ENCODE results near the gene ATP6V1G1. TPM values are rescaled to one million over a fixed set of nuclear protein-coding genes. Genes with fewer than 3 reads are reported as not detected.

ATP6V1G1 gene

GRCh38 chr9:114641967-114642366 lies 54.4 kb downstream of the ATP6V1G1 start:
- no CpG with 5 or more reads among the region's 1 CpG for WGBS, 2 donors (ENCODE audit: extremely low coverage in 2 of 2, insufficient read length in 2 of 2, insufficient replicate concordance in 1 of 2)
- H4K8ac ChIP-seq (ENCODE audit: low read depth, low read length) = no peak overlapping the region

GRCh38 chr9:114643001-114643400 lies 55.4 kb downstream of the ATP6V1G1 start:
- Histone ChIP-seq H3K18ac (ENCODE audit: low read length) (no peak overlapping the region), H3K36me3 (replicated peaks in 1 of 2; ENCODE audit: control insufficient read depth in 2 of 2, insufficient read depth in 2 of 2, low read length in 2 of 2) (peaks cover 0 to 29% of the 10 kb centered on the region in 2 donors), H3K79me1 (ENCODE audit: low read depth, low read length) (no peaks in the 10 kb centered on the region), H2AFZ (ENCODE audit: low read length) (no peak overlapping the region), H3K4me3 (ENCODE audit: low read length in 2 of 2) (peak overlapping the region in 1 of 2 donors; percentile 12), H4K91ac (ENCODE audit: low read depth, low read length, poor library complexity) (no peak overlapping the region), H2BK5ac (ENCODE audit: low read length) (no peak overlapping the region), H2BK120ac (ENCODE audit: low read depth, low read length) (no peak overlapping the region), H3K27ac (replicated peaks; ENCODE audit: low read length) (no peak overlapping the region), H2BK12ac (ENCODE audit: low read length) (no peak overlapping the region), H3K14ac (ENCODE audit: low read length) (no peak overlapping the region), H3K23ac (ENCODE audit: low read depth, low read length, poor library complexity) (peak overlapping the region; percentile 70), H3K4ac (ENCODE audit: low read length) (peak overlapping the region; percentile 24), H2BK15ac (ENCODE audit: low read length) (no peak overlapping the region), H3K27me3 (ENCODE audit: control insufficient read depth in 3 of 3, insufficient read depth in 3 of 3, low read depth in 1 of 3, low read length in 3 of 3) (no peaks in the 10 kb centered on the region), H3K9ac (ENCODE audit: low read depth, low read length, poor library complexity) (no peak overlapping the region), H3K4me2 (ENCODE audit: insufficient read depth, low read length, poor library complexity, severe bottlenecking) (no peak overlapping the region), H3K9me3 (replicated peaks in 1 of 2; ENCODE audit: control insufficient read depth in 2 of 2, insufficient read depth in 1 of 2, low read depth in 1 of 2, low read length in 2 of 2) (no peaks in the 10 kb centered on the region), H2AK5ac (ENCODE audit: low read depth, low read length) (peak overlapping the region; percentile 27), H4K8ac (ENCODE audit: low read depth, low read length) (no peak overlapping the region), H3K4me1 (ENCODE audit: control insufficient read depth in 2 of 2, insufficient read depth in 1 of 2, low read depth in 1 of 2, low read length in 2 of 2) (peaks cover 2 to 4% of the 10 kb centered on the region in 2 donors)
- no peak for DNase-seq (ENCODE audit: low spot score)
- WGBS, 2 donors (ENCODE audit: extremely low coverage in 2 of 2, insufficient read length in 2 of 2, insufficient replicate concordance in 1 of 2) = no CpG with 5 or more reads among the region's 8 CpGs

More at GRCh38 chr9:114641967-114642366, 54.4 kb downstream of the ATP6V1G1 start:
- H2BK5ac ChIP-seq (ENCODE audit: low read length) = no peak overlapping the region
- H3K4ac ChIP-seq (ENCODE audit: low read length) = no peak overlapping the region
- DNase-seq (ENCODE audit: low spot score) = no peak
- peaks cover 2 to 4% of the 10 kb centered on the region in 2 donors for H3K4me1 ChIP-seq (ENCODE audit: control insufficient read depth in 2 of 2, insufficient read depth in 1 of 2, low read depth in 1 of 2, low read length in 2 of 2)
- H2BK12ac ChIP-seq (ENCODE audit: low read length) = no peak overlapping the region
- H3K36me3 ChIP-seq (replicated peaks in 1 of 2; ENCODE audit: control insufficient read depth in 2 of 2, insufficient read depth in 2 of 2, low read length in 2 of 2) = peaks cover 0 to 29% of the 10 kb centered on the region in 2 donors
- no peak overlapping the region for H3K9ac ChIP-seq (ENCODE audit: low read depth, low read length, poor library complexity)
- no peaks in the 10 kb centered on the region for H3K9me3 ChIP-seq (replicated peaks in 1 of 2; ENCODE audit: control insufficient read depth in 2 of 2, insufficient read depth in 1 of 2, low read depth in 1 of 2, low read length in 2 of 2)
- no peak overlapping the region for H3K23ac ChIP-seq (ENCODE audit: low read depth, low read length, poor library complexity)
- H2AFZ ChIP-seq (ENCODE audit: low read length) = no peak overlapping the region
- H4K91ac ChIP-seq (ENCODE audit: low read depth, low read length, poor library complexity) = no peak overlapping the region
- H3K4me3 ChIP-seq (ENCODE audit: low read length in 2 of 2) = no peak overlapping the region
- H3K14ac ChIP-seq (ENCODE audit: low read length) = no peak overlapping the region
- no peaks in the 10 kb centered on the region for H3K27me3 ChIP-seq (ENCODE audit: control insufficient read depth in 3 of 3, insufficient read depth in 3 of 3, low read depth in 1 of 3, low read length in 3 of 3)
- H3K79me1 ChIP-seq (ENCODE audit: low read depth, low read length) = no peaks in the 10 kb centered on the region
- H3K18ac ChIP-seq (ENCODE audit: low read length) = no peak overlapping the region
- H2BK120ac ChIP-seq (ENCODE audit: low read depth, low read length) = no peak overlapping the region
- H2AK5ac ChIP-seq (ENCODE audit: low read depth, low read length) = no peak overlapping the region
- H3K4me2 ChIP-seq (ENCODE audit: insufficient read depth, low read length, poor library complexity, severe bottlenecking) = no peak overlapping the region
- H3K27ac ChIP-seq (replicated peaks; ENCODE audit: low read length) = no peak overlapping the region
- no peak overlapping the region for H2BK15ac ChIP-seq (ENCODE audit: low read length)

- H4K91ac ChIP-seq (ENCODE audit: low read depth, low read length, poor library complexity) = no peak overlapping the region
- WGBS, 2 donors (ENCODE audit: extremely low coverage in 2 of 2, insufficient read length in 2 of 2, insufficient replicate concordance in 1 of 2) = no CpG with 5 or more reads among the region's 5 CpGs
Observed at GRCh38 chr9:114643896-114644295, 56.3 kb downstream of the ATP6V1G1 start.

More at GRCh38 chr9:114643896-114644295, 56.3 kb downstream of the ATP6V1G1 start:
- Histone ChIP-seq H3K14ac (ENCODE audit: low read length) (no peak overlapping the region), H2AK5ac (ENCODE audit: low read depth, low read length) (no peak overlapping the region), H3K18ac (ENCODE audit: low read length) (no peak overlapping the region), H3K23ac (ENCODE audit: low read depth, low read length, poor library complexity) (no peak overlapping the region), H3K27me3 (ENCODE audit: control insufficient read depth in 3 of 3, insufficient read depth in 3 of 3, low read depth in 1 of 3, low read length in 3 of 3) (no peaks in the 10 kb centered on the region), H3K79me1 (ENCODE audit: low read depth, low read length) (no peaks in the 10 kb centered on the region), H4K8ac (ENCODE audit: low read depth, low read length) (no peak overlapping the region), H3K4me2 (ENCODE audit: insufficient read depth, low read length, poor library complexity, severe bottlenecking) (no peak overlapping the region), H3K9ac (ENCODE audit: low read depth, low read length, poor library complexity) (no peak overlapping the region), H2BK12ac (ENCODE audit: low read length) (no peak overlapping the region), H3K4me1 (ENCODE audit: control insufficient read depth in 2 of 2, insufficient read depth in 1 of 2, low read depth in 1 of 2, low read length in 2 of 2) (no peaks in the 10 kb centered on the region), H2BK120ac (ENCODE audit: low read depth, low read length) (no peak overlapping the region), H2AFZ (ENCODE audit: low read length) (no peak overlapping the region), H2BK5ac (ENCODE audit: low read length) (no peak overlapping the region), H3K4me3 (ENCODE audit: low read length in 2 of 2) (no peak overlapping the region), H3K4ac (ENCODE audit: low read length) (no peak overlapping the region), H3K36me3 (replicated peaks in 1 of 2; ENCODE audit: control insufficient read depth in 2 of 2, insufficient read depth in 2 of 2, low read length in 2 of 2) (peaks cover 0 to 24% of the 10 kb centered on the region in 2 donors), H2BK15ac (ENCODE audit: low read length) (no peak overlapping the region), H3K27ac (replicated peaks; ENCODE audit: low read length) (no peak overlapping the region), H3K9me3 (replicated peaks in 1 of 2; ENCODE audit: control insufficient read depth in 2 of 2, insufficient read depth in 1 of 2, low read depth in 1 of 2, low read length in 2 of 2) (no peaks in the 10 kb centered on the region)
- no peak for DNase-seq (ENCODE audit: low spot score)

Small RNAs within 50 kb of the gene (small RNA-seq; reads per million reads assigned to genes)
- not detected for gene RF00019 (ENCODE audit: insufficient read depth)
